Measurements from ENCODE around the gene UFD1.
A peak's percentile ranks its signal among the peaks of the same experiment; 100 is the strongest.

The UFD1 gene

GRCh38 chr22:19466848-19467752 is 11.9 kb downstream of the UFD1 start:
- DNase-seq, result no peak

GRCh38 chr22:19466126-19466716 is 12.8 kb downstream of the UFD1 start:
- DNase-seq, result no peak

DNA sequence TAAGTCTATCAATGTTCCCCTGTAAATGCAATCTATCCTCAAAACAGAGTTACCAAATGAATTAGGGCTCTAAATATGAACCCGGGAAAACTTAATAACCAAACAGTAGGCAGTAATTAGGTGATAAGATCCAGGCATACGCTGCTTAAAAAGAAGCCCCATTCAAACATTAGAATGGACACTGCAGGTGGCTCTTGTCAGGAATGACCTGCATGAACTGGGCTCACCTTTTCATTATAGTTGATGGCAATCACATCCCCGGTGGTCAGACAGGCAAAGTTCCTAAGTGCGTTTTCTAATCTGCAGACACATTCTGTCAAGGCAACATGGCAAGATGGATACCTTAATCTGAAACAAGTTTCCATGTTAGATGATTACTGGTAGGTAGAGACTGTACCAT is 14.0 kb downstream of the UFD1 start:
- DNase-seq, result no peak

- no peak for DNase-seq
These were observed 14.4 kb downstream of the UFD1 start for GRCh38 chr22:19464546-19464945.

- DNase-seq, result no peak
These were observed 15.2 kb downstream of the UFD1 start for GRCh38 chr22:19463491-19464469.

DNA sequence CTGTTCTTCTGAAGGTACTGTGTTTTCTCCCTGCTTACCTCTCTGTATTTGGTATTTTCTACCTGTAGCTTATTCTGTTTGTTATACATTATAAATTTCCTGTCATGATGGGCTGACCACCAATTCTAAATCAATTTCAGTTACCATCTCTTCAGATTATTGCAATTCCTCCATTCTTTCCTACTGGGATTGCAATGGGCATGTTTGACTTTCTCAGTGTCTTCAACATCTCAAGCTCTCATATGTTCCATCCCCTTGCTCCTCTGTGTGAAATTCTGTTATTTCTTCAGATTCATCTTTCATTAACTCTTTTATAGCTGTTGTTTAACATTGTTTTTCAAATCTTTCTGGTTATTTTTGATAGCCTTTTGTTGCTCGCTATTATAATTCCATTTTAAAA is 16.0 kb downstream of the UFD1 start:
- DNase-seq, result no peak

DNA sequence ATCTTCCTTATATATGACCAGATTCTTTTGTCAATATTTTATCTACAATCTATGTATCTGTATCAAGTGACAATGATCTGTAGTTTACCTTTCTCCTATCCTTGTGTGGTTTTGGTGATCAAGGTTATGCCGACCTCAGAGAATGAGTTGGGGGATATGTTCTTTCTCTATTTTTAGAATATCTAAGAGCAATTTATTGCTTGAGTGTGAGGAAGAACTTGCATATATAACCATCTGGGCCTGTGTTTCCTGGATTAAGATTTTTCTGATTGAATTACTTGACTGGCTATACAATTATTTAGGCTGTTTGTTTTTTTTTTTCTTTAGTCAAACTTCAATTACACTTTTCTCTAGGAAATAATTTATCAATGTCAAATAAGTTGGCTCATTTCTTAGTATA is 17.5 kb downstream of the UFD1 start:
- no peak for DNase-seq

GRCh38 chr22:19460036-19460435 is 19.0 kb downstream of the UFD1 start:
- DNase-seq, result no peak

GRCh38 chr22:19457828-19458428 is 21.1 kb downstream of the UFD1 start:
- DNase-seq, result no peak

GRCh38 chr22:19456541-19456940 is 22.5 kb downstream of the UFD1 start:
- DNase-seq, result no peak

DNA sequence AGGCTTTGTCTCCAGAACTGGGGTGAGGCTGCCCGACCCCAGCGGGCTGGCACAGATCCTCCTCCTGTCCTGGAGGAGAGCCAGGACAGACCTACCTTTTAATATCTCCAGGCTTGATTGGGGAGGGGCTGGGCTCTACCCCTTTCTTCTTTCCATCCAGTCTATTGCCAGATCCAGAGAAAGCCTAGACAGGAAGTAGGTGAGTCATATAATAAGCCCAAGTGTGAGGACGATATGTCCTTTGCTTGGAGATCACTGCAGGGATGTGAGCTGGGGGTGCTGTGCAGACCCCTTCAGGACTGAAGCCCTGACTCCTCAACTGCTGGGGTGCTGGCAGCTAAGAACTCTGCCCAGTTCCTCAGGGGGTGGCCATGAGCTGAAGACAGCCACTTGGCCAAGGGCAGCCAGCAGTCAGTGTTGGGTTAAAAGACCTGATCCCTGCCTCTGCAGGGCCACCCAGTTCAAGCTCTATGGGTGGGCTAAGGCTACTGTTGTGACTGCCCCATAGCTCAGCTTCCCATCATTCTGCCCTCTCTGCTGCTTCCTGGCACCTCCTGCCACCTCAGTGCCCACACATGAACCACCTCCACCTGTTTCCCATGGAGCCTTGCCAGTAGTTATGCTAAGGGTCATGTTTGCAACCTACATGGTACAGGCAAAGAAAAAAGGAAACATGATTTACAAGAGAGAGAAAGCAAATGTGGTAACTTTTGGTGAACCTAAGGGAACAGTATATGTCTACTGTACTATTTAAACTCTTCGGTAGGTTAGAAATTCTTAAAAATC is 23.2 kb downstream of the UFD1 start:
- no peak for DNase-seq

DNA sequence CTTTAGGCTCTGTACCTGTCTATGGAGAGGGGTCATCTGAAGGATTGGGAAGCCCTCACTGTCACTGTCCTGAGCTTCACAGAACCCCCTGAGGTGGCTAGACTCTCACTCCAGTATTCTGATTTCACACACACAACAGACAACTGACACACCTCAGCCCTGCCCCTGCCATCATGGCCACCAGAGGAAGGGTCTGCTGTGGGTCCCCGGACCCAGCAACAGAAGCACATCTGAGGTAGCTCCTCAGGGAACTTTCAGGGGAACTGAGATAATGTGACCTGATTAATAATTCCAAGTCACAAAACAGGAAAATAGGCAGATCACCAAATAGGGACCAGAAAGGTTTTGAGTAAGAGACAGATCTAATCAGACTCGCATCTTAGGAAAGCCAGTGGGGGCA is 24.0 kb downstream of the UFD1 start:
- DNase-seq, result no peak

GRCh38 chr22:19454156-19454555 is 24.8 kb downstream of the UFD1 start:
- no peak for DNase-seq

DNA sequence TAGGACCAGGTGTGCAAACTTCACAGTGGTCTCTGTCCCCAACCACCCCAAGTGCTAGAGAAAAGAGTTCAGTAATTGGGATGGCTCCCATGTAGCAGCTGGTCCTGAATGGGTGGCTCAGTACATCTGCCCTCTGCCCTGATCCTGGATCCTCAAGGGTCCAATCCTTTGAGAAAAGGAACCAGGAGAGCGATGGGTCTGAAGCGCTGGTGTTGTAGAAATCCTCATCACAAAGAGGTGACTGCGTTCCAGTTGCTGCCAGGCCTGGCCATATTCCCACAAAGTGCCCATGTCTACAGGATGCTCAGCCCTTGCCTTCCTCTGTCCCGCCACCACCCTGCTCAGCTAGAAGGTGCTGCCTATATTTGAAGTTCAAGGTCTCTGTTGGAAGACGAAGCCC is 25.3 kb downstream of the UFD1 start:
- no peak for DNase-seq

DNA sequence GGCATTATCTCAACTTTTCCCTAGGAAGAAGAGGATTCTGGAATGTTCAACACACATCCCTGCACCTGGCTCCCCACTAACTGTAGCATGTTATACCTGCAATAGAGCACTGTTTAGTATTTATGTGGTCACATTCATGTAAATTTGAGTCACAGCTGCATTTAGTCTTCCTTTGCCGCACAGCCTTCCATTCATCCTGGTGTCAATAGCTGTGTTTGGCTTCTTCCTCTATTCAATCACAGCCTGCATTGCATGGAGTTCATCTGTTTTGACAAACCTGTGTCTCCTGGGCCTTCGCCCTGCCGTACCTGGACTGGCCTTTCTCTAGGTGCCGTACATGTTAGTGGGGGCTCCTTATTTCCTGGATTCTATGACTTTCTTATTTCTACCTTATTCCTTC is 27.4 kb downstream of the UFD1 start:
- no peak for DNase-seq

- no peak for DNase-seq
These were observed 28.4 kb downstream of the UFD1 start for GRCh38 chr22:19450363-19451175.

DNA sequence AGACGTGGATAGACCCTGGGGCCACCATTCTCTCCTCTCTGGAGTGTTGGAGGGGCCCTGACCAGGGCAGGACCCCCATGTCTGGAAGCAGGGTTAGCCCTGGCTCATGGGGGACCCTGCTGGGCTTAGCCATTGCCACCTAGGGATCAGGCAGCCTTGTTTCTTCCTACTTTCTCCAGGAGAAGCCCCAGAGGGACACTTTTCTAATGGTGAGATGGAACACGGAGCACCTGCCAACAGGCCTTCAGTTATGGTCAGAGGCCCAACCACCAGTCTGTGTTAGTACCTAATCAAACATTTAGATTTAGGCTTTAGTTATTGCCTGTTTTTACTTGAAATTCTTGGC is 29.6 kb downstream of the UFD1 start:
- no peak for DNase-seq

DNA sequence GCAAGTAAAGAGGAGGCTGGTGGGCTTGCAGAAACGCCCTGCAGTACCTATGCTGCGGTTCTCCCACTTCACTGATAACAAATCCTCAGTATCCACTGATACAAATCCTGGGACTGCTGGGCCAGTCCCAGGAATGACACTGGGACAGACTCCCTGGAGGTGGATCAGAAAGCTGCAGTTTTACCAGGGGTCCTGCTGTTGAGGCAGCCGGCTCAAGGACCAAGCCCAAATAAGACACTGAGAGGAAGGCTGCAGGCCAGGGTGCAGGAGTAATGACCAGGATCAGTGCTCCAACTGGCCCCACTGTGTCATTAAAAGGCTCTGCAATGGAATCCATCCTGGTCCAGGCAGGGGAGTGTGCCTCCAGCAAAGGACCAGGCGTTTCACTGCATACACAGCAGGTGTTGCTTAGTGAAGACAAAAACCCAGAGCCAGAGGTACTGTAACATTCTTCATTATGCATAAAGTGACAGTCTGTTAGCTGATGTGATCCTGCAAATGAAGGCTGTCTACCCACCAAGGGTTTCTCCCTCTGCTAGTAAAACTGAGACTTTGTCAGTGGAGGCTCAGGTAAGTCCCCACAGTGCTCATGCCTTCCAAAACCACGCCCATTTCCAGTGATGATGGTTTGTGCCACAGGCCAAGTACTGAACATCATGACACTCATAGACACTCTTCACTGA is 30.1 kb downstream of the UFD1 start:
- no peak for DNase-seq

GRCh38 chr22:19448076-19448607 is 30.9 kb downstream of the UFD1 start:
- no peak for DNase-seq

DNA sequence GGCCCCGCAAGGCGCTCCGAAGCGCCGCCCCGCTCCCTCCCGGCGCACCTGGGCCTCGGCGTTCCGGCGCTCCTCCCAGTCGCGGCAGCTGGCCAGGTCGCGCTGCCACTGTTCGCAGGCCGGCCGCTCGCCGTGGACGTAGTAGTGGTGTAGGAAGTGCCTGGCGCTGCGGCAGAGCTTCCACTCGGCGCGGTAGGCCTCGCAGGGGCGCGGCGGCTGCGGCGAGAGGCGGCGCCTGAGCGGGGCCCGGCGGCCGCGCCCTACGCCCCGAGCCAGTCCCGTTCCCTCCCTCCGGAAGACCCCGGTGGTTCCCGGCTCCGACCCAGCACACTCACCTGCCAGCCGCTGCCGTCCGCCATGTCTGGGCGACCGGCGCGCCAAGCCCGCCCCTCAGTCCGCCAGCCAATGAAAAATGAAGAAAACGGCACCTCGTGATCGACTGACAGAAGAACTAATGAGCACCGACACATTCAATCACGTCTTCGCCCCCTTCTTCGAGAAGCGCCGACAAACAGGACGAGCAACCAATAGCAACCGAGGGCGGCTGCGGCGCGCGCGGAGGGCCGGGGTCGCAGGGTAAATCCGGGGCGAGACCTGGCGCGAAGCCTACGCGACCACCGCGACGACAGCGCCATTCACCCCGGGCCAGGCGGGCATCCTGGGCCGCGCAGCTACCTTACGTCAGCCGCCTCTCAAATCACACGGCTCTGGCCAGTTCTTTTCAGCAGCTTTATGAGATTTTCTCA is 31.5 kb downstream of the UFD1 start, which contains the start of gene C22orf39:
TSS of gene C22orf39 (minus strand) at position 382 of the 746 bp plus-strand sequence. CDS start at position 359, 23 bp downstream.
- peak; percentile 80 for DNase-seq

All from activated CD4-positive, alpha-beta T cell treated with anti-CD3 and anti-CD28 coated beads for 1 hour (primary cell).